ENCODE data around the gene AGPAT1. TPM values are rescaled to one million over a fixed set of nuclear protein-coding genes. Genes with fewer than 3 reads are reported as not detected.

AGPAT1 gene
- polyA plus RNA-seq, 3 donors, result 9.9 to 34.4 (median 11.3) TPM

- Histone ChIP-seq H3K4me2 (replicated peaks; ENCODE audit: extremely low read depth, low read length, poor library complexity, severe bottlenecking) (no peak overlapping the region), H3K27ac (ENCODE audit: low read depth in 1 of 2, low read length in 2 of 2) (no peak overlapping the region), H3K36me3 (replicated peaks in 1 of 2; ENCODE audit: control insufficient read depth in 1 of 2, insufficient read depth in 2 of 2, low read length in 2 of 2) (peaks cover 79 to 92% of the 10 kb centered on the region in 2 donors), H3K9me3 (replicated peaks in 1 of 2; ENCODE audit: control insufficient read depth in 1 of 2, insufficient read depth in 1 of 2, low read length in 2 of 2) (no peaks in the 10 kb centered on the region), H3K79me2 (ENCODE audit: insufficient read depth, low read length) (peaks cover 16% of the 10 kb centered on the region), H3K27me3 (ENCODE audit: control insufficient read depth in 2 of 2, insufficient read depth in 2 of 2, low read length in 2 of 2) (no peaks in the 10 kb centered on the region), H3K4me3 (replicated peaks in 1 of 3; ENCODE audit: low read depth in 2 of 3, low read length in 3 of 3) (no peak overlapping the region), H2AFZ (ENCODE audit: insufficient read depth, low read depth, low read length, poor library complexity, severe bottlenecking) (no peak overlapping the region), H3K9ac (ENCODE audit: insufficient read depth, low read length, poor library complexity, severe bottlenecking) (no peak overlapping the region), H4K20me1 (ENCODE audit: insufficient read depth, low read length) (peaks cover 47% of the 10 kb centered on the region), H3K4me1 (ENCODE audit: control insufficient read depth in 1 of 2, insufficient read depth in 2 of 2, low read length in 2 of 2) (peaks cover 7 to 14% of the 10 kb centered on the region in 2 donors)
- no peak for TF ChIP-seq CTCF (IDR thresholded peaks at IDR 0.05)
- DNase-seq, result no peak
- intact Hi-C loops (cut with micrococcal nuclease), result loop anchor here in 1 of 2 donors (5.0 kb wide), 1 partner anchor 57 kb away; the partner anchor contains the start of genes AGPAT1 and RNF5
- Mint-ChIP-seq H3K4me1 (peaks cover 21% of the 10 kb centered on the region), H3K36me3 (peaks cover 76 to 95% of the 10 kb centered on the region in 2 donors), H3K4me3 (no peak overlapping the region), H3K9me3 (no peaks in the 10 kb centered on the region), H3K27me3 (ENCODE audit: low read depth in 3 of 3) (peaks cover 0 to 3% (median 0%) of the 10 kb centered on the region in 3 donors), H3K27ac (peak overlapping the region in 2 of 7 donors; percentile 14 to 30)
- WGBS (ENCODE audit: insufficient coverage), result 95% methylated on average over 8 of the region's 12 CpGs
Observed at GRCh38 chr6:32120573-32121059, 55.3 kb downstream of the AGPAT1 start.

GRCh38 chr6:32118782-32119628 is 56.9 kb downstream of the AGPAT1 start:
- H3K36me3 ChIP-seq (replicated peaks in 1 of 2; ENCODE audit: control insufficient read depth in 1 of 2, insufficient read depth in 2 of 2, low read length in 2 of 2), result peaks cover 72 to 82% of the 10 kb centered on the region in 2 donors
- 22% methylated on average over 12 of the region's 17 CpGs for WGBS (ENCODE audit: insufficient coverage)
- DNase-seq, result peak; percentile 59 to 73 (median 68)
- peaks cover 9% of the 10 kb centered on the region for H3K79me2 ChIP-seq (ENCODE audit: insufficient read depth, low read length)
- peaks cover 16% of the 10 kb centered on the region for H3K4me1 Mint-ChIP-seq
- intact Hi-C loops (cut with micrococcal nuclease), result loop anchor here in 1 of 2 donors (5.0 kb wide), 1 partner anchor 78 kb away; no protein-coding TSS in a partner anchor
- no peak overlapping the region for H2AFZ ChIP-seq (ENCODE audit: insufficient read depth, low read depth, low read length, poor library complexity, severe bottlenecking)
- H3K27me3 Mint-ChIP-seq (ENCODE audit: low read depth in 3 of 3), result peaks cover 0 to 5% (median 0%) of the 10 kb centered on the region in 3 donors
- peak overlapping the region in 5 of 7 donors; percentile 57 to 87 (median 75) for H3K27ac Mint-ChIP-seq
- peaks cover 77 to 93% of the 10 kb centered on the region in 2 donors for H3K36me3 Mint-ChIP-seq
- peaks cover 7 to 14% of the 10 kb centered on the region in 2 donors for H3K4me1 ChIP-seq (ENCODE audit: control insufficient read depth in 1 of 2, insufficient read depth in 2 of 2, low read length in 2 of 2)
- H3K27ac ChIP-seq (ENCODE audit: low read depth in 1 of 2, low read length in 2 of 2), result peak overlapping the region in 1 of 2 donors; percentile 63
- TF ChIP-seq CTCF (IDR thresholded peaks at IDR 0.05), result peak; percentile 91
- no peak overlapping the region for H3K9ac ChIP-seq (ENCODE audit: insufficient read depth, low read length, poor library complexity, severe bottlenecking)
- no peaks in the 10 kb centered on the region for H3K27me3 ChIP-seq (ENCODE audit: control insufficient read depth in 2 of 2, insufficient read depth in 2 of 2, low read length in 2 of 2)
- no peaks in the 10 kb centered on the region for H3K9me3 Mint-ChIP-seq
- no peaks in the 10 kb centered on the region for H3K9me3 ChIP-seq (replicated peaks in 1 of 2; ENCODE audit: control insufficient read depth in 1 of 2, insufficient read depth in 1 of 2, low read length in 2 of 2)
- no peak overlapping the region for H3K4me3 ChIP-seq (replicated peaks in 1 of 3; ENCODE audit: low read depth in 2 of 3, low read length in 3 of 3)
- peaks cover 48% of the 10 kb centered on the region for H4K20me1 ChIP-seq (ENCODE audit: insufficient read depth, low read length)
- no peak overlapping the region for H3K4me3 Mint-ChIP-seq
- no peak overlapping the region for H3K4me2 ChIP-seq (replicated peaks; ENCODE audit: extremely low read depth, low read length, poor library complexity, severe bottlenecking)

Small RNA genes within 50 kb of the gene (small RNA-seq; reads per million reads assigned to genes)
- gene AL662884.1 (ENCODE audit: insufficient read length, low read depth) (not detected), gene MIR6833 (ENCODE audit: insufficient read length, low read depth) (not detected)

Other genes starting within 250 kb of the AGPAT1 start
- 1 to 10 TPM; 5.4 to 7.2 (median 6.5) TPM for gene C2, start 248.4 kb downstream of the AGPAT1 start, polyA plus RNA-seq
- 1 to 10 TPM in 1 of 3 donors, under 1 TPM in 1, not detected in 1; 0.37 to 2.2 TPM for gene CFB, start 230.0 kb downstream of the AGPAT1 start, polyA plus RNA-seq
- 10 to 100 TPM; 48.8 to 74.4 (median 61.4) TPM for gene NELFE, start 217.1 kb downstream of the AGPAT1 start, polyA plus RNA-seq
- 10 to 100 TPM; 13.2 to 72.1 (median 13.2) TPM for gene SKIC2, start 216.9 kb downstream of the AGPAT1 start, polyA plus RNA-seq
- 10 to 100 TPM in 2 of 3 donors, 1 to 10 TPM in 1; 5.5 to 49.6 (median 10.4) TPM for gene DXO, start 203.9 kb downstream of the AGPAT1 start, polyA plus RNA-seq
- gene C4A, start 194.0 kb downstream of the AGPAT1 start, polyA plus RNA-seq, result 10 to 100 TPM in 1 of 3 donors, not detected in 2; 12.6 TPM
- 10 to 100 TPM in 1 of 3 donors, under 1 TPM in 1, not detected in 1; 0.18 to 11.6 TPM for gene C4B, start 161.3 kb downstream of the AGPAT1 start, polyA plus RNA-seq
- under 1 TPM in 1 of 3 donors, not detected in 2; 0.16 TPM for gene CYP21A2, start 137.7 kb downstream of the AGPAT1 start, polyA plus RNA-seq
- 1 to 10 TPM in 1 of 3 donors, not detected in 2; 1.2 TPM for gene TNXB, start 66.7 kb downstream of the AGPAT1 start, polyA plus RNA-seq
- 100 to 1,000 TPM in 1 of 3 donors, 10 to 100 TPM in 2; 15.7 to 147 (median 17.8) TPM for gene ATF6B, start 47.8 kb downstream of the AGPAT1 start, polyA plus RNA-seq
- gene FKBPL, start 45.8 kb downstream of the AGPAT1 start, polyA plus RNA-seq, result 1 to 10 TPM; 1.2 to 2.4 (median 1.8) TPM
- not detected for gene PRRT1, start 24.1 kb downstream of the AGPAT1 start, polyA plus RNA-seq
- gene PPT2, start 21.9 kb downstream of the AGPAT1 start, polyA plus RNA-seq, result 1 to 10 TPM; 1.4 to 4.0 (median 1.8) TPM
- 1 to 10 TPM in 1 of 3 donors, under 1 TPM in 1, not detected in 1; 0.22 to 1.8 TPM for gene EGFL8, start 11.5 kb downstream of the AGPAT1 start, polyA plus RNA-seq
- gene RNF5, start 2.3 kb upstream of the AGPAT1 start, polyA plus RNA-seq, result 100 to 1,000 TPM in 1 of 3 donors, 10 to 100 TPM in 2; 62.2 to 108 (median 83.5) TPM
- gene AGER, start 8.2 kb upstream of the AGPAT1 start, polyA plus RNA-seq, result 10 to 100 TPM in 1 of 3 donors, under 1 TPM in 1, not detected in 1; 0.60 to 55.0 TPM
- gene PBX2, start 14.1 kb upstream of the AGPAT1 start, polyA plus RNA-seq, result 100 to 1,000 TPM in 1 of 3 donors, 1 to 10 TPM in 2; 1.9 to 201 (median 4.0) TPM
- gene GPSM3, start 16.6 kb upstream of the AGPAT1 start, polyA plus RNA-seq, result 100 to 1,000 TPM in 2 of 3 donors, 10 to 100 TPM in 1; 86.1 to 340 (median 101) TPM
- gene NOTCH4, start 48.0 kb upstream of the AGPAT1 start, polyA plus RNA-seq, result 1 to 10 TPM; 5.2 to 8.1 (median 6.1) TPM
- gene TSBP1, start 195.8 kb upstream of the AGPAT1 start, polyA plus RNA-seq, result not detected
- not detected for gene BTNL2, start 231.1 kb upstream of the AGPAT1 start, polyA plus RNA-seq